H9 (cell line): Measurements from ENCODE around the gene ATP6V1D. TPM values are rescaled to one million over a fixed set of nuclear protein-coding genes. Genes with fewer than 3 reads are reported as not detected.

Experiments used
- DNase-seq: peaks from one replicate; pipeline ENCODE4 v3.0.0-alpha.2; 2017
- H2AFZ ChIP-seq: one replicate; pipeline ENCODE4 v1.6.1; 2013; ENCODE audit warnings: mild to moderate bottlenecking, low read length, control low read depth, moderate library complexity
- H2AK5ac ChIP-seq: 2 replicates; pipeline ENCODE4 v1.6.1; 2013; ENCODE audit warnings: low read length, control low read depth, mixed read lengths; ENCODE audit not compliant: insufficient read length
- H2BK120ac ChIP-seq: one replicate; pipeline ENCODE4 v1.6.1; 2013; ENCODE audit warnings: low read depth, mild to moderate bottlenecking, low read length, control low read depth, inconsistent platforms; ENCODE audit not compliant: poor library complexity, severe bottlenecking
- H2BK12ac ChIP-seq: 2 replicates; pipeline ENCODE4 v1.6.1; 2013; ENCODE audit warnings: low read length, control low read depth, mixed read lengths, low read depth; ENCODE audit not compliant: insufficient read length
- H2BK15ac ChIP-seq: 2 replicates; pipeline ENCODE4 v1.6.1; 2013; ENCODE audit warnings: low read depth, low read length, control low read depth
- H2BK20ac ChIP-seq: one replicate; pipeline ENCODE4 v1.6.1; 2013; ENCODE audit warnings: low read depth, mild to moderate bottlenecking, low read length, control low read depth, inconsistent platforms; ENCODE audit not compliant: poor library complexity, severe bottlenecking
- H2BK5ac ChIP-seq: 2 replicates; pipeline ENCODE4 v1.6.1; 2013; ENCODE audit warnings: low read length, control low read depth, mixed read lengths; ENCODE audit not compliant: insufficient read length
- H3K14ac ChIP-seq: 2 replicates; pipeline ENCODE4 v1.6.1; 2013; ENCODE audit warnings: low read length, control low read depth; ENCODE audit not compliant: insufficient read depth
- H3K18ac ChIP-seq: 2 replicates; pipeline ENCODE4 v1.6.1; 2013; ENCODE audit warnings: low read depth, mild to moderate bottlenecking, mixed read lengths, low read length, control low read depth; ENCODE audit not compliant: insufficient read length
- H3K23ac ChIP-seq: 2 replicates; pipeline ENCODE4 v1.6.1; 2013; ENCODE audit warnings: low read length, control low read depth, mixed read lengths, low read depth; ENCODE audit not compliant: insufficient read length
- H3K23me2 ChIP-seq: 2 replicates; pipeline ENCODE4 v1.6.1; 2013; ENCODE audit warnings: low read depth, mild to moderate bottlenecking, mixed read lengths, low read length, control low read depth; ENCODE audit not compliant: insufficient read length, poor library complexity, severe bottlenecking
- H3K27ac ChIP-seq: 2 replicates; pipeline ENCODE4 v1.5.1; 2013; ENCODE audit warnings: low read length, control low read depth, mixed read lengths, low read depth; ENCODE audit not compliant: insufficient read length
- H3K27me3 ChIP-seq: 2 replicates; pipeline ENCODE4 v1.6.1; 2013; ENCODE audit warnings: low read length, control low read depth, inconsistent platforms; ENCODE audit not compliant: insufficient read depth
- H3K4ac ChIP-seq: 2 replicates; pipeline ENCODE4 v1.6.1; 2013; ENCODE audit warnings: low read depth, mild to moderate bottlenecking, control low read depth, inconsistent platforms, low read length, moderate library complexity
- H3K4me1 ChIP-seq: 2 replicates; pipeline ENCODE4 v1.6.1; 2013; ENCODE audit warnings: low read length, control low read depth, inconsistent platforms; ENCODE audit not compliant: insufficient read depth
- H3K4me2 ChIP-seq: 2 replicates; pipeline ENCODE4 v1.6.1; 2013; ENCODE audit warnings: low read length, control low read depth, mixed read lengths; ENCODE audit not compliant: insufficient read length, insufficient read depth
- H3K56ac ChIP-seq: 2 replicates; pipeline ENCODE4 v1.6.1; 2013; ENCODE audit warnings: low read depth, mild to moderate bottlenecking, mixed read lengths, low read length, control low read depth; ENCODE audit not compliant: insufficient read length
- H3K79me1 ChIP-seq: 2 replicates; pipeline ENCODE4 v1.6.1; 2013; ENCODE audit warnings: low read depth, mild to moderate bottlenecking, moderate library complexity, low read length, control low read depth, inconsistent platforms; ENCODE audit not compliant: insufficient read depth, poor library complexity, severe bottlenecking
- H3K79me2 ChIP-seq: 2 replicates; pipeline ENCODE4 v1.6.1; 2013; ENCODE audit warnings: low read length, control low read depth, inconsistent platforms; ENCODE audit not compliant: insufficient read depth
- H3K9ac ChIP-seq: 2 replicates; pipeline ENCODE4 v1.6.1; 2013; ENCODE audit warnings: low read length, control low read depth, mixed read lengths; ENCODE audit not compliant: insufficient read length; ENCODE audit errors: extremely low read depth
- H3K9me3 ChIP-seq: one replicate; pipeline ENCODE4 v1.6.1; 2013; ENCODE audit warnings: low read depth, low read length, inconsistent platforms; ENCODE audit not compliant: control insufficient read depth
- H3T11ph ChIP-seq: one replicate; pipeline ENCODE4 v1.6.1; 2013; ENCODE audit warnings: mild to moderate bottlenecking, low read length, control low read depth, inconsistent platforms
- H4K20me1 ChIP-seq: one replicate; pipeline ENCODE4 v1.6.1; 2013; ENCODE audit not compliant: control insufficient read depth, insufficient read length, insufficient read depth
- H4K5ac ChIP-seq: 2 replicates; pipeline ENCODE4 v1.6.1; 2013; ENCODE audit warnings: low read depth, mild to moderate bottlenecking, mixed read lengths, low read length, control low read depth; ENCODE audit not compliant: insufficient read length
- H4K8ac ChIP-seq: replicated peaks from 2 replicates; pipeline ENCODE4 v1.6.1; 2013; ENCODE audit warnings: low read length, control low read depth, mixed read lengths, low read depth; ENCODE audit not compliant: insufficient read length
- H4K91ac ChIP-seq: 2 replicates; pipeline ENCODE4 v1.6.1; 2013; ENCODE audit warnings: low read depth, mild to moderate bottlenecking, moderate library complexity, mixed read lengths, low read length, control low read depth; ENCODE audit not compliant: insufficient read length
- H3K27ac Mint-ChIP-seq, 3 experiments: 2 replicates in 2 of 3; 3 replicates in 1 of 3; pipeline ENCODE4 v1.8.0; 2020 to 2021; ENCODE audit warnings: mixed read lengths in 3 of 3, mild to moderate bottlenecking in 1 of 3, moderate library complexity in 1 of 3
- H3K27me3 Mint-ChIP-seq: 2 replicates; pipeline ENCODE4 v1.8.0; 2021; ENCODE audit warnings: low read depth, mild to moderate bottlenecking, moderate library complexity, mixed read lengths
- H3K36me3 Mint-ChIP-seq, 3 experiments: 2 replicates in 2 of 3; 3 replicates in 1 of 3; pipeline ENCODE4 v1.8.0; 2020 to 2021; ENCODE audit warnings: low read depth in 3 of 3, mixed read lengths in 3 of 3; ENCODE audit not compliant: insufficient read depth in 1 of 3
- H3K4me1 Mint-ChIP-seq, 2 experiments: 2 replicates each; pipeline ENCODE4 v1.8.0; 2020; ENCODE audit warnings: mixed read lengths in 2 of 2
- H3K4me3 Mint-ChIP-seq, 2 experiments: 2 replicates in 1 of 2; 3 replicates in 1 of 2; pipeline ENCODE4 v1.8.0; 2020 to 2021; ENCODE audit warnings: mild to moderate bottlenecking in 2 of 2, mixed read lengths in 2 of 2, moderate library complexity in 1 of 2
- H3K9me3 Mint-ChIP-seq, 2 experiments: 2 replicates in 1 of 2; 3 replicates in 1 of 2; pipeline ENCODE4 v1.8.0; 2020; ENCODE audit warnings: mild to moderate bottlenecking in 2 of 2, mixed read lengths in 2 of 2, moderate library complexity in 1 of 2
- CTCF ChIP-seq: fragments of 200-600 bp; sonication (generic); conservative IDR thresholded peaks from 3 replicates; pipeline ENCODE4 v1.8.0; 2021; ENCODE audit warnings: antibody characterized with exemption, mild to moderate bottlenecking
- WGBS: extraction: QIAGEN DNeasy Blood & Tissue Kit; methylation state at CpG from one replicate; pipeline ENCODE4 v1.1.7; 2013; ENCODE audit warnings: missing lambda C conversion rate, low lambda C conversion rate, mixed read lengths; ENCODE audit not compliant: insufficient read length; ENCODE audit errors: extremely low coverage; 5-methylcytosine and 5-hydroxymethylcytosine counted together
- total RNA-seq: library from RNA; stranded (reverse); gene quantifications from 2 replicates; pipeline ENCODE4 v1.2.1, GENCODE V29; 2021

ATP6V1D gene
- total RNA-seq, 1 experiment from 2014 or later = 85.7 TPM

GRCh38 chr14:67357186-67357968 is 2.2 kb downstream of the ATP6V1D start:
- Histone ChIP-seq H3K14ac (no peak overlapping the region), H3K56ac (no peak overlapping the region), H3K9ac (no peak overlapping the region), H3K4me1 (peaks cover 7% of the 10 kb centered on the region; the same call in 1 of the 2 replicates), H2AK5ac (no peak overlapping the region), H4K91ac (no peak overlapping the region), H3K79me1 (no peaks in the 10 kb centered on the region), H3K4ac (no peak overlapping the region), H3K23me2 (peaks cover 8% of the 10 kb centered on the region), H3K27me3 (no peaks in the 10 kb centered on the region), H3K27ac (no peak overlapping the region), H3K23ac (no peak overlapping the region), H2BK12ac (no peak overlapping the region), H3K9me3 (no peaks in the 10 kb centered on the region), H4K20me1 (no peaks in the 10 kb centered on the region), H4K8ac (no peak overlapping the region), H2BK5ac (no peak overlapping the region), H3T11ph (no peak overlapping the region), H2BK120ac (no peak overlapping the region), H3K79me2 (peaks cover 28% of the 10 kb centered on the region; the same call in 1 of the 2 replicates), H2AFZ (no peak overlapping the region), H2BK20ac (no peak overlapping the region), H3K18ac (no peak overlapping the region), H2BK15ac (no peak overlapping the region), H3K4me2 (no peak overlapping the region), H4K5ac (no peak overlapping the region)
- no peaks in the 10 kb centered on the region for H3K27me3 Mint-ChIP-seq
- H3K27ac Mint-ChIP-seq = no peak overlapping the region; a peak in 2 of 7 replicates
- TF ChIP-seq CTCF = no peak
- H3K9me3 Mint-ChIP-seq = no peaks in the 10 kb centered on the region
- H3K36me3 Mint-ChIP-seq = peaks cover 2 to 7% (median 3%) of the 10 kb centered on the region in 3 experiments
- DNase-seq = no peak
- no CpG with 5 or more reads among the region's 4 CpGs for WGBS
- H3K4me3 Mint-ChIP-seq = peak overlapping the region; percentile 99; a peak in 4 of 5 replicates
- H3K4me1 Mint-ChIP-seq = peaks cover 21 to 22% of the 10 kb centered on the region in 2 experiments
